GM12801 (cell line): ENCODE results near the gene TMBIM1.

Experiments used
- CTCF ChIP-seq: IDR thresholded peaks from one replicate; pipeline ENCODE4 v1.5.1; 2011; ENCODE audit warnings: control low read depth; ENCODE audit not compliant: insufficient read length; ENCODE audit errors: extremely low read depth

The TMBIM1 gene

GRCh38 chr2:218270721-218271486, 21.4 kb downstream of the TMBIM1 start:
- TF ChIP-seq CTCF: no peak

- no peak for TF ChIP-seq CTCF
These were observed 22.2 kb downstream of the TMBIM1 start, which contains the start of the genes AAMP and PNKD for GRCh38 chr2:218269900-218270720. Gene AAMP, minus strand, starts transcription at chr2:218270137. Its CDS starts 51 bp downstream, at chr2:218270086. Gene PNKD, plus strand, starts transcription at chr2:218270519. Its CDS starts 17 bp downstream, at chr2:218270536.

GRCh38 chr2:218267259-218267658, 25.0 kb downstream of the TMBIM1 start:
- no peak for TF ChIP-seq CTCF

- TF ChIP-seq CTCF: no peak
These were observed 25.9 kb downstream of the TMBIM1 start for GRCh38 chr2:218266316-218266979.

GRCh38 chr2:218265626-218266025, 26.7 kb downstream of the TMBIM1 start:
- no peak for TF ChIP-seq CTCF

- TF ChIP-seq CTCF: no peak
These were observed 27.3 kb downstream of the TMBIM1 start for GRCh38 chr2:218264773-218265561.
